ENCODE measurements around the gene FIGN.
A peak's percentile ranks its signal among the peaks of the same experiment; 100 is the strongest.

FIGN gene

GRCh38 chr2:163687217-163687616, 48.6 kb downstream of the FIGN start:
- Histone ChIP-seq H3K4me1 (ENCODE audit: control insufficient read depth, insufficient read depth, low read length) (0 out of 2 replicates have a peak, but pooled peaks cover 2% of the 10 kb centered on the region), H3K27ac (ENCODE audit: low read depth, low read length) (no peak overlapping the region), H3K9me3 (ENCODE audit: control insufficient read depth, insufficient read depth, low read depth, low read length) (no peaks in the 10 kb centered on the region), H3K27me3 (ENCODE audit: control insufficient read depth, insufficient read depth, low read length) (no peaks in the 10 kb centered on the region), H3K9ac (ENCODE audit: low read length) (no peak overlapping the region), H3K4me3 (ENCODE audit: low read depth, low read length) (no peak overlapping the region), H3K36me3 (ENCODE audit: control insufficient read depth, insufficient read depth, low read length) (no peaks in the 10 kb centered on the region)

DNA sequence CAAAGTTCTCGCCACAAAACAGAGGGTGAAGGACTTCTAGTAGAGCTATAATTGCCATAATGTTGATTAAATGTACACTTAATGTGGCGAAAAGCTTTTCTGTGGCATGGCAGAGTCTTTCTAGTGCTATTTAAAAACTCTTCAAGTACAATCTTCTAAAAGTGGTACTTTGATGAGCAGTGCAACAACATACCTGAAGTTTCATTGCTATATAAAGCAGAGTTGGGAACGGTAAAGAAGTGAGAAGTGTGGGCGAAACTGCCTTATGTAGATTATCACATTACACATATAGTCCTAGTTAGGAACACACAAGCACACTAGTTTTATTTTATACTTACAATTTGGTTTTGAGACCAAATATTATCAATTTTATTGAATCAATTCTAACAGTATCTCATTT, 49.5 kb downstream of the FIGN start:
- Histone ChIP-seq H3K36me3 (ENCODE audit: control insufficient read depth, insufficient read depth, low read length) (no peaks in the 10 kb centered on the region), H3K4me1 (ENCODE audit: control insufficient read depth, insufficient read depth, low read length) (0 out of 2 replicates have a peak, but pooled peaks cover 2% of the 10 kb centered on the region), H3K9ac (ENCODE audit: low read length) (no peak overlapping the region), H3K27ac (ENCODE audit: low read depth, low read length) (no peak overlapping the region), H3K27me3 (ENCODE audit: control insufficient read depth, insufficient read depth, low read length) (no peaks in the 10 kb centered on the region), H3K4me3 (ENCODE audit: low read depth, low read length) (no peak overlapping the region), H3K9me3 (ENCODE audit: control insufficient read depth, insufficient read depth, low read depth, low read length) (no peaks in the 10 kb centered on the region)

- 0 out of 2 replicates have a peak, but pooled peaks cover 2% of the 10 kb centered on the region for H3K4me1 ChIP-seq (ENCODE audit: control insufficient read depth, insufficient read depth, low read length)
- H3K9ac ChIP-seq (ENCODE audit: low read length) = no peak overlapping the region
- no peaks in the 10 kb centered on the region for H3K27me3 ChIP-seq (ENCODE audit: control insufficient read depth, insufficient read depth, low read length)
- no peak overlapping the region for H3K27ac ChIP-seq (ENCODE audit: low read depth, low read length)
- no peaks in the 10 kb centered on the region for H3K36me3 ChIP-seq (ENCODE audit: control insufficient read depth, insufficient read depth, low read length)
- H3K9me3 ChIP-seq (ENCODE audit: control insufficient read depth, insufficient read depth, low read depth, low read length) = no peaks in the 10 kb centered on the region
- H3K4me3 ChIP-seq (ENCODE audit: low read depth, low read length) = no peak overlapping the region
Observed at GRCh38 chr2:163682695-163683094, 53.1 kb downstream of the FIGN start.

GRCh38 chr2:163681745-163682144, 54.1 kb downstream of the FIGN start:
- H3K9me3 ChIP-seq (ENCODE audit: control insufficient read depth, insufficient read depth, low read depth, low read length) = no peaks in the 10 kb centered on the region
- no peak overlapping the region for H3K9ac ChIP-seq (ENCODE audit: low read length)
- H3K27ac ChIP-seq (ENCODE audit: low read depth, low read length) = 0 out of 2 replicates have a peak overlapping the region, but pooled peaks have one; percentile 26

GRCh38 chr2:163675388-163675787, 60.4 kb downstream of the FIGN start:
- Histone ChIP-seq H3K4me3 (ENCODE audit: low read depth, low read length) (no peak overlapping the region), H3K9ac (ENCODE audit: low read length) (no peak overlapping the region), H3K9me3 (ENCODE audit: control insufficient read depth, insufficient read depth, low read depth, low read length) (no peaks in the 10 kb centered on the region), H3K27me3 (ENCODE audit: control insufficient read depth, insufficient read depth, low read length) (no peaks in the 10 kb centered on the region), H3K36me3 (ENCODE audit: control insufficient read depth, insufficient read depth, low read length) (no peaks in the 10 kb centered on the region), H3K4me1 (ENCODE audit: control insufficient read depth, insufficient read depth, low read length) (no peaks in the 10 kb centered on the region), H3K27ac (ENCODE audit: low read depth, low read length) (no peak overlapping the region)

More at GRCh38 chr2:163681745-163682144, 54.1 kb downstream of the FIGN start:
- Histone ChIP-seq H3K4me1 (ENCODE audit: control insufficient read depth, insufficient read depth, low read length) (0 out of 2 replicates have a peak, but pooled peaks cover 2% of the 10 kb centered on the region), H3K4me3 (ENCODE audit: low read depth, low read length) (no peak overlapping the region), H3K36me3 (ENCODE audit: control insufficient read depth, insufficient read depth, low read length) (no peaks in the 10 kb centered on the region), H3K27me3 (ENCODE audit: control insufficient read depth, insufficient read depth, low read length) (no peaks in the 10 kb centered on the region)

GRCh38 chr2:163673522-163673921, 62.3 kb downstream of the FIGN start:
- no peaks in the 10 kb centered on the region for H3K36me3 ChIP-seq (ENCODE audit: control insufficient read depth, insufficient read depth, low read length)
- no peaks in the 10 kb centered on the region for H3K4me1 ChIP-seq (ENCODE audit: control insufficient read depth, insufficient read depth, low read length)
- no peak overlapping the region for H3K4me3 ChIP-seq (ENCODE audit: low read depth, low read length)
- H3K27me3 ChIP-seq (ENCODE audit: control insufficient read depth, insufficient read depth, low read length) = no peaks in the 10 kb centered on the region
- no peak overlapping the region for H3K9ac ChIP-seq (ENCODE audit: low read length)
- no peak overlapping the region for H3K27ac ChIP-seq (ENCODE audit: low read depth, low read length)
- H3K9me3 ChIP-seq (ENCODE audit: control insufficient read depth, insufficient read depth, low read depth, low read length) = no peaks in the 10 kb centered on the region

- no peaks in the 10 kb centered on the region for H3K9me3 ChIP-seq (ENCODE audit: control insufficient read depth, insufficient read depth, low read depth, low read length)
- H3K9ac ChIP-seq (ENCODE audit: low read length) = no peak overlapping the region
- H3K4me1 ChIP-seq (ENCODE audit: control insufficient read depth, insufficient read depth, low read length) = no peaks in the 10 kb centered on the region
- no peak overlapping the region for H3K4me3 ChIP-seq (ENCODE audit: low read depth, low read length)
- no peaks in the 10 kb centered on the region for H3K36me3 ChIP-seq (ENCODE audit: control insufficient read depth, insufficient read depth, low read length)
- no peaks in the 10 kb centered on the region for H3K27me3 ChIP-seq (ENCODE audit: control insufficient read depth, insufficient read depth, low read length)
- no peak overlapping the region for H3K27ac ChIP-seq (ENCODE audit: low read depth, low read length)
Observed at GRCh38 chr2:163670929-163671328, 64.9 kb downstream of the FIGN start.

GRCh38 chr2:163669506-163669905, 66.3 kb downstream of the FIGN start:
- Histone ChIP-seq H3K27me3 (ENCODE audit: control insufficient read depth, insufficient read depth, low read length) (no peaks in the 10 kb centered on the region), H3K36me3 (ENCODE audit: control insufficient read depth, insufficient read depth, low read length) (no peaks in the 10 kb centered on the region), H3K9me3 (ENCODE audit: control insufficient read depth, insufficient read depth, low read depth, low read length) (no peaks in the 10 kb centered on the region), H3K9ac (ENCODE audit: low read length) (no peak overlapping the region), H3K4me1 (ENCODE audit: control insufficient read depth, insufficient read depth, low read length) (peaks cover 7% of the 10 kb centered on the region; the same call in 1 of the 2 replicates), H3K27ac (ENCODE audit: low read depth, low read length) (no peak overlapping the region), H3K4me3 (ENCODE audit: low read depth, low read length) (no peak overlapping the region)

- H3K36me3 ChIP-seq (ENCODE audit: control insufficient read depth, insufficient read depth, low read length) = no peaks in the 10 kb centered on the region
- H3K27ac ChIP-seq (ENCODE audit: low read depth, low read length) = no peak overlapping the region
- peaks cover 14% of the 10 kb centered on the region; the same call in 1 of the 2 replicates for H3K4me1 ChIP-seq (ENCODE audit: control insufficient read depth, insufficient read depth, low read length)
- no peak overlapping the region for H3K9ac ChIP-seq (ENCODE audit: low read length)
- no peak overlapping the region for H3K4me3 ChIP-seq (ENCODE audit: low read depth, low read length)
- no peaks in the 10 kb centered on the region for H3K27me3 ChIP-seq (ENCODE audit: control insufficient read depth, insufficient read depth, low read length)
- no peaks in the 10 kb centered on the region for H3K9me3 ChIP-seq (ENCODE audit: control insufficient read depth, insufficient read depth, low read depth, low read length)
Observed at GRCh38 chr2:163667064-163667887, 68.5 kb downstream of the FIGN start.

DNA sequence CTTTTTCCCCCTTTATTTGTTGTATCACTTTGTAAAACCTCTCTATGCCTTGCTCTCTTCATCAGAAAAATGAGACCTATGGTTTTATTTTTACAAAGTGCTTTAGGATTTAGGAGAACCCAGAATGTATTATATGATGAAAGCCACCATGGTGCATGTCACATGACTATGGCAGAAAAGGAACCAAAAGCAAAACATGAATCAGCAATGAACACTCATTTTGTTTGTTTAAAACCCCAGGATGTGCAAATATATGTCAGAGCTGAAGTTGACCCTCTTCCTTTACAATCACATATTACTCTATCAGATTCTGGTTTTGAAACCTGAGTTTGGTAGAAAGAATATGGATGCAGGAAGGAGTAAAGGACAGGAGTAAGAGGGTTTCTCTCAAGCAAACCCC, 70.0 kb downstream of the FIGN start:
- Histone ChIP-seq H3K4me1 (ENCODE audit: control insufficient read depth, insufficient read depth, low read length) (peaks cover 18% of the 10 kb centered on the region; the same call in 1 of the 2 replicates), H3K27ac (ENCODE audit: low read depth, low read length) (no peak overlapping the region)

DNA sequence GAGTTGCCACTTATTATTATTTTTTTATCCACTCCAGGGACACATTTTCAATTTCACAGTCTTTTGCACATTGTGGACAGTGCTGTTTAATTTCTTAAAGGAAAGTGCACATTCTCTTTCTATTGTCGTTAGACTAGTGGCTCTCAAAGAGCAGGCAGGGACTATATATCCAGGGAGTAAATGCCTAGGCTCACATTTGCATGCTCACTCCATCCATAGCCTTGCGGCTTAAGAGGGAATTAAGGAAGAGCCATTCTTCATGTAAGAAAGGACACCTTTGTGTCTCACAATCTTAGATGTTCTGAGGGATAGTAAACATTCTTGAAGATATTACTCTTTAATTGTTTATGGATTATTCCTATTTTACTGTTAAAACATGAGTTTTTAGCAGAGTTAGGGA, 70.8 kb downstream of the FIGN start:
- Histone ChIP-seq H3K9ac (ENCODE audit: low read length) (no peak overlapping the region), H3K9me3 (ENCODE audit: control insufficient read depth, insufficient read depth, low read depth, low read length) (no peaks in the 10 kb centered on the region), H3K27ac (ENCODE audit: low read depth, low read length) (0 out of 2 replicates have a peak overlapping the region, but pooled peaks have one; percentile 23), H3K27me3 (ENCODE audit: control insufficient read depth, insufficient read depth, low read length) (no peaks in the 10 kb centered on the region), H3K4me3 (ENCODE audit: low read depth, low read length) (no peak overlapping the region), H3K4me1 (ENCODE audit: control insufficient read depth, insufficient read depth, low read length) (peaks cover 18% of the 10 kb centered on the region; the same call in 1 of the 2 replicates), H3K36me3 (ENCODE audit: control insufficient read depth, insufficient read depth, low read length) (no peaks in the 10 kb centered on the region)

More for the DNA sequence above, 70.0 kb downstream of the FIGN start:
- Histone ChIP-seq H3K36me3 (ENCODE audit: control insufficient read depth, insufficient read depth, low read length) (no peaks in the 10 kb centered on the region), H3K9ac (ENCODE audit: low read length) (no peak overlapping the region), H3K9me3 (ENCODE audit: control insufficient read depth, insufficient read depth, low read depth, low read length) (no peaks in the 10 kb centered on the region), H3K27me3 (ENCODE audit: control insufficient read depth, insufficient read depth, low read length) (no peaks in the 10 kb centered on the region), H3K4me3 (ENCODE audit: low read depth, low read length) (no peak overlapping the region)

Measured in HUES6 (cell line).